Natural killer cell (primary cell): ENCODE data around the gene TMEM239. TPM values are rescaled to one million over a fixed set of nuclear protein-coding genes. Genes with fewer than 3 reads are reported as not detected.

Source experiments
- ATAC-seq, 3 donors: fragments of 150-1000 bp in 2 of 3; fragments of 200-7000 bp in 1 of 3; cut with Tn5 transposase; 1 replicate in 1 of 3; 2 replicates in 2 of 3; pipeline ENCODE4 v1.10.0; 2021; ENCODE audit warnings: mild to moderate bottlenecking in 2 of 3, moderate library complexity in 2 of 3
- DNase-seq, 2 donors: peaks; one replicate each; pipeline versions ENCODE4 v3.0.0 to v3.0.0-alpha.2; 2013 to 2021; ENCODE audit warnings: mixed read lengths in 1 of 2
- H3K27ac ChIP-seq: one replicate; pipeline ENCODE4 v1.5.1; 2013; ENCODE audit warnings: mild to moderate bottlenecking, low read length
- H3K27me3 ChIP-seq: one replicate; pipeline ENCODE4 v1.6.1; 2013; ENCODE audit warnings: low read length; ENCODE audit not compliant: control insufficient read depth, insufficient read depth
- H3K36me3 ChIP-seq: one replicate; pipeline ENCODE4 v1.6.1; 2013; ENCODE audit warnings: low read length; ENCODE audit not compliant: control insufficient read depth, insufficient read depth
- H3K4me1 ChIP-seq: one replicate; pipeline ENCODE4 v1.6.1; 2013; ENCODE audit warnings: low read length; ENCODE audit not compliant: control insufficient read depth, insufficient read depth
- H3K4me3 ChIP-seq: one replicate; pipeline ENCODE4 v1.5.1; 2013; ENCODE audit warnings: low read length
- H3K9me3 ChIP-seq: one replicate; pipeline ENCODE4 v1.6.1; 2013; ENCODE audit warnings: low read length; ENCODE audit not compliant: control insufficient read depth, insufficient read depth
- H3K27ac Mint-ChIP-seq, 2 donors: one replicate each; pipeline ENCODE4 v1.8.0; 2022; ENCODE audit warnings: mild to moderate bottlenecking in 2 of 2, mixed read lengths in 2 of 2, moderate library complexity in 1 of 2
- H3K27me3 Mint-ChIP-seq, 2 donors: one replicate each; pipeline ENCODE4 v1.8.0; 2022; ENCODE audit warnings: low read depth in 2 of 2, mixed read lengths in 2 of 2
- H3K36me3 Mint-ChIP-seq: one replicate; pipeline ENCODE4 v1.8.0; 2022; ENCODE audit warnings: mixed read lengths
- H3K4me1 Mint-ChIP-seq, 2 donors: one replicate each; pipeline ENCODE4 v1.8.0; 2022; ENCODE audit warnings: mixed read lengths in 2 of 2
- H3K4me3 Mint-ChIP-seq: one replicate; pipeline ENCODE4 v1.8.0; 2022; ENCODE audit warnings: mild to moderate bottlenecking, moderate library complexity, mixed read lengths
- H3K9me3 Mint-ChIP-seq, 2 donors: one replicate each; pipeline ENCODE4 v1.8.0; 2022; ENCODE audit warnings: mixed read lengths in 2 of 2
- WGBS: methylation state at CpG from one replicate; pipeline ENCODE4 v1.1.7; 2013; ENCODE audit warnings: missing lambda C conversion rate; ENCODE audit not compliant: insufficient coverage; 5-methylcytosine and 5-hydroxymethylcytosine counted together
- intact Hi-C: fragments of 100-400 bp; cut with micrococcal nuclease; formaldehyde crosslinking; loops from one replicate; pipeline ENCODE4 v1.14.2; 2022
- total RNA-seq, 4 donors: library from RNA; stranded (reverse); fragments of 120-200 nt in 1 of 4; gene quantifications; one replicate each; pipeline versions ENCODE4 v1.2.3 to v1.2.4, GENCODE V29; 2013 to 2022
- TF ChIP-seq, protein P1 (sequence below): fragments of 200-600 bp; IDR thresholded peaks from one replicate; pipeline ENCODE4 v1.8.0; 2022; ENCODE audit warnings: antibody characterized with exemption

Gene TMEM239
- total RNA-seq, 3 donors from 2014 or later (not counting 1 experiment from before 2014, with no cell fraction given): not detected

DNA sequence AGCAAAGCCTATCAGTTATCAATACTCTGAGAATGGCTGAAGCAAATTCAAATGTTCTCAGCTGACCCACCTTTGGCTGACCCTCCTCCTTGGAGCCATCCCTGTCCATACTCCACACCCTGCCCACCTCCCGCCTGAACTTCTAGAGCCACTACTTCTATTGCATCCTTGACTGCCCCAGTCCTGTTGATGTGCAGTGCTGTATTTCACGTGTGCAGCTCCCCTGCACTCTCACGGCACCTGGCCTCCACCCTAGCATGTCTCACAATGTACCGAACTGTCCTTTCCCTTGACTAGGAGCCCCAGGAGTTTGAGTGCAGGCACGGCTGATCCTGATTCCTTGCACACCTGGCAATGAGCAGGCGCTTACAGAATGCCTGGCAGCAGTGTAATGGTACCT lies 22.7 kb upstream of the TMEM239 start:
- no peaks in the 10 kb centered on the region for H3K9me3 Mint-ChIP-seq

DNA sequence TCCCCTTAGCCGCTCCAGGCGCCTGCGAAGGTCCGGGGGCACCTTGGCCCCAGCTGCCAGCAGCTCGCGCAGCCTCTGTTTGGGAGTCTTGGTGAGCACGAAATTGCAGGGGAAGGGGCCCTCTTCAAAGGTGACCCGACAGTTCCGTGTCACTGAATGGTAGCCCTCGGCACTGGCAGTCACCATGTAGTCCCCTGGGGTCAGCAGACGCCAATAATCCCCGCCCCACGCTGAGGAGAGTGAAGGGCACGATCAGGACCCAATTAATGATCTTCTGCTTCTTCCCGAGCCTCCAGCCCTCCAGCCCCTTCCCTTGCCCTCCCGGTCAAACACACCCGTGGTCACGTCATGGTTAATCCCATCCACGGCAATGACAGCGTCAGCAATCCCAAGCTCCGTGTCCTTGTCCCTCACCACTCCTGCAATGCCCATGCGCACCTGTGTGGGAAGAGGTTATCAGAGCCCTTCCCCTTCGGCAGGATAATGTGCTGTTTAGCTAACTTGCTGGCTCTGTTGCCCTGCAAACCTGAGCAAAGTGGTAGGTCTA lies 21.9 kb upstream of the TMEM239 start:
- WGBS: 91% methylated on average over 23 of the region's 23 CpGs
- ATAC-seq (no peak), DNase-seq (no peak)
- no peak overlapping the region for H3K27ac ChIP-seq
- no peaks in the 10 kb centered on the region for H3K4me1 ChIP-seq
- no peak overlapping the region for H3K27ac Mint-ChIP-seq
- no peaks in the 10 kb centered on the region for H3K9me3 Mint-ChIP-seq
- H3K4me3 Mint-ChIP-seq: no peak overlapping the region
- peaks cover 4% of the 10 kb centered on the region for H3K27me3 ChIP-seq
- H3K4me3 ChIP-seq: no peak overlapping the region
- H3K36me3 ChIP-seq: no peaks in the 10 kb centered on the region
- peaks cover 4 to 5% of the 10 kb centered on the region in 2 donors for H3K4me1 Mint-ChIP-seq
- H3K9me3 ChIP-seq: no peaks in the 10 kb centered on the region
- intact Hi-C loops: no loop called here
- H3K36me3 Mint-ChIP-seq: no peaks in the 10 kb centered on the region
- TF ChIP-seq, protein P1, sequence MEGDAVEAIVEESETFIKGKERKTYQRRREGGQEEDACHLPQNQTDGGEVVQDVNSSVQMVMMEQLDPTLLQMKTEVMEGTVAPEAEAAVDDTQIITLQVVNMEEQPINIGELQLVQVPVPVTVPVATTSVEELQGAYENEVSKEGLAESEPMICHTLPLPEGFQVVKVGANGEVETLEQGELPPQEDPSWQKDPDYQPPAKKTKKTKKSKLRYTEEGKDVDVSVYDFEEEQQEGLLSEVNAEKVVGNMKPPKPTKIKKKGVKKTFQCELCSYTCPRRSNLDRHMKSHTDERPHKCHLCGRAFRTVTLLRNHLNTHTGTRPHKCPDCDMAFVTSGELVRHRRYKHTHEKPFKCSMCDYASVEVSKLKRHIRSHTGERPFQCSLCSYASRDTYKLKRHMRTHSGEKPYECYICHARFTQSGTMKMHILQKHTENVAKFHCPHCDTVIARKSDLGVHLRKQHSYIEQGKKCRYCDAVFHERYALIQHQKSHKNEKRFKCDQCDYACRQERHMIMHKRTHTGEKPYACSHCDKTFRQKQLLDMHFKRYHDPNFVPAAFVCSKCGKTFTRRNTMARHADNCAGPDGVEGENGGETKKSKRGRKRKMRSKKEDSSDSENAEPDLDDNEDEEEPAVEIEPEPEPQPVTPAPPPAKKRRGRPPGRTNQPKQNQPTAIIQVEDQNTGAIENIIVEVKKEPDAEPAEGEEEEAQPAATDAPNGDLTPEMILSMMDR: no peak
- peaks cover 14 to 18% of the 10 kb centered on the region in 2 donors for H3K27me3 Mint-ChIP-seq

More for the DNA sequence above, 22.7 kb upstream of the TMEM239 start:
- H3K27ac Mint-ChIP-seq: no peak overlapping the region
- TF ChIP-seq, protein P1: no peak
- H3K36me3 Mint-ChIP-seq: no peaks in the 10 kb centered on the region
- no peaks in the 10 kb centered on the region for H3K4me1 ChIP-seq
- no peaks in the 10 kb centered on the region for H3K36me3 ChIP-seq
- H3K27me3 ChIP-seq: no peaks in the 10 kb centered on the region
- 94% methylated on average over 6 of the region's 6 CpGs for WGBS
- no peak for DNase-seq
- no peak overlapping the region for H3K4me3 ChIP-seq
- H3K4me3 Mint-ChIP-seq: no peak overlapping the region
- peaks cover 13% of the 10 kb centered on the region in 2 donors for H3K27me3 Mint-ChIP-seq
- no peak overlapping the region for H3K27ac ChIP-seq
- ATAC-seq: no peak
- no peaks in the 10 kb centered on the region for H3K4me1 Mint-ChIP-seq
- intact Hi-C loops: no loop called here
- no peaks in the 10 kb centered on the region for H3K9me3 ChIP-seq

DNA sequence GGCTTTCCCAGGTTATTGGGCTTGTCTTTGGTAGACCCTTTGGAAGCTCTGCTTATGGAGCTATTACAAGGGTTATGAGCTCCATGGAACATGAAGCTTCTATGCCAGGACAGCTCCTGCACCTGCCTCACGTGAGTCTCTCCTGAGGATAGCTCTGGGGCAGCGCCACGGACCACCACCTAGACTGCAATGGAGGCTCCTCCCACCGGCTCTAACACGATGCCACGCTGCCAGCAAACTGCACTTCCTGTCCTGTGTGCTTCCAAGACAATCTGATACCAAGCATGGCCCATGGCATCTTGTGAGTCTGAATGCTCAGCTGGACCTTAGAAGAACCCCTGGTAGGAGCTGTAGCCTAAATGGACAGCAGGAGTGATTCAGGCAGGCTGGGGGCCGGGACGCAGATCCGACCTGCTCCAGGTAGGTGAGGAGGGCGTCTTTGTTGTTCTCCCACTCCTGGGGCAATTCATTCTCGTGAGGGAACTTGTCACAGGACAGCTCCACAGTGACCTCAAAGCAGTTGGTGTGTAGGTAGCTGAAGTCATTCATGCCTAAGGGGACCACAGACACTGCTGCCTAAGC lies 21.2 kb upstream of the TMEM239 start:
- no peaks in the 10 kb centered on the region for H3K9me3 Mint-ChIP-seq

More for the DNA sequence above, 21.2 kb upstream of the TMEM239 start:
- Histone ChIP-seq H3K27me3 (peaks cover 10% of the 10 kb centered on the region), H3K4me1 (peaks cover 6% of the 10 kb centered on the region), H3K9me3 (no peaks in the 10 kb centered on the region), H3K36me3 (no peaks in the 10 kb centered on the region), H3K27ac (no peak overlapping the region), H3K4me3 (no peak overlapping the region)
- ATAC-seq (no peak), DNase-seq (no peak)
- WGBS: 88% methylated on average over 11 of the region's 11 CpGs
- Mint-ChIP-seq H3K36me3 (no peaks in the 10 kb centered on the region), H3K4me1 (peaks cover 11 to 12% of the 10 kb centered on the region in 2 donors), H3K27me3 (peaks cover 21 to 25% of the 10 kb centered on the region in 2 donors), H3K4me3 (no peak overlapping the region), H3K27ac (no peak overlapping the region)
- intact Hi-C loops: no loop called here
- TF ChIP-seq, protein P1: no peak
